GM18517 (cell line): ENCODE results near the gene FAM50B.

Experiments
- ATAC-seq: cut with Tn5 transposase; IDR thresholded peaks from one replicate; pipeline ENCODE4 v1.9.1; 2021; ENCODE audit warnings: mild to moderate bottlenecking, moderate library complexity; ENCODE audit not compliant: unreplicated experiment

The FAM50B gene

GRCh38 chr6:3819161-3820110, 29.7 kb upstream of the FAM50B start:
- no peak for ATAC-seq

DNA sequence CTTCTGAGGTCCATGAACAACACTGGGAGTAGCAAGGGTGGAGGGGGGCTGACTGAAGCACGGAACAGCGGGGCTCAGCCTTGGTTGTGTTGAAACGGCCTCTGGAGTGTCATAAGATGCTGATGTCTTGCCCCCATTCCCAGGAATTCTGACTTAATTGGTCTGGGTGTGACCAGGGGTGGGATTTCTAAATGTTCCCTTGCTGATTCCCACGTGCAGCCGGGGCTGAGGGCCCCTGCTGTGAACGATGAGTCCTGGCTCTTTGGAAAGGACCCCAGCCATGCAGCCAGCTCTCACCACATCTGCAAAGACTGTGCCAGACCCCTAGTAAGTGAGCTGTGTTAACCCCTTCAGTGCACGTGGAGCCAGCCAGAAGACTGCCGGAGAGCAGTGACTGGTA, 28.6 kb upstream of the FAM50B start:
- no peak for ATAC-seq

DNA sequence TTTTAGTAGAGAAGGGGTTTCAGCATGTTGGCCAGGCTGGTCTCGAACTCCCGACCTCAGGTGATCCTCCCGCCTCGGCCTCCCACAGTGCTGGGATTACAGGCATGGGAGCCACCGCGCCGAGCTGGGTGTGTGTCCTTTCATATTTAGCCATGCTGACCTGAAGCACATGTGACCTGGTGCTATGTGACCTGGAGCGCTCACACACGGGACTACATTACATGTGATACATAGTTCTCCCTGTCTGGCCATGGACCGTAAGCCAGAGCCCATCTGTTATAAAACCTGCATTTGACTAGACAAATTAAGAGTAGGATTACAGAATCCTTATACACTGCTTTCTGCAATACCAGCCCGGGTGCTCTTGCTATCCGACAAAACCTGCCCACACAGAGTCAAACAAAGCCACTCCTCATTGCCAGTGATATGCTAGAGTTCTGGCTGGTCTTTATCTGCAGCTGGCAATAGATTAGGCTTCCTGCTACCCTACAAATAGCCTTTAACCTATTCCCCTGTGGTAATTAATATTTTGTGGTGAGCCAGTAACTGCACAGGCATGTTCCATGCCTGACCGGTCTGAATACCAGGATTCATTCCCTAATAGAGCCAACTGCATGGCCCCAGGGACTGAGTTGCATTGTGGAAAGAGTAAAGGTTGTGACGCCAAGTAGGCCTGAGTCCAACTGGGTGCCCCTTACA, 26.3 kb upstream of the FAM50B start:
- ATAC-seq = no peak

- no peak for ATAC-seq
Measured at GRCh38 chr6:3823671-3824070, 25.5 kb upstream of the FAM50B start.

- no peak for ATAC-seq
Measured at GRCh38 chr6:3825331-3825831, 23.8 kb upstream of the FAM50B start.

DNA sequence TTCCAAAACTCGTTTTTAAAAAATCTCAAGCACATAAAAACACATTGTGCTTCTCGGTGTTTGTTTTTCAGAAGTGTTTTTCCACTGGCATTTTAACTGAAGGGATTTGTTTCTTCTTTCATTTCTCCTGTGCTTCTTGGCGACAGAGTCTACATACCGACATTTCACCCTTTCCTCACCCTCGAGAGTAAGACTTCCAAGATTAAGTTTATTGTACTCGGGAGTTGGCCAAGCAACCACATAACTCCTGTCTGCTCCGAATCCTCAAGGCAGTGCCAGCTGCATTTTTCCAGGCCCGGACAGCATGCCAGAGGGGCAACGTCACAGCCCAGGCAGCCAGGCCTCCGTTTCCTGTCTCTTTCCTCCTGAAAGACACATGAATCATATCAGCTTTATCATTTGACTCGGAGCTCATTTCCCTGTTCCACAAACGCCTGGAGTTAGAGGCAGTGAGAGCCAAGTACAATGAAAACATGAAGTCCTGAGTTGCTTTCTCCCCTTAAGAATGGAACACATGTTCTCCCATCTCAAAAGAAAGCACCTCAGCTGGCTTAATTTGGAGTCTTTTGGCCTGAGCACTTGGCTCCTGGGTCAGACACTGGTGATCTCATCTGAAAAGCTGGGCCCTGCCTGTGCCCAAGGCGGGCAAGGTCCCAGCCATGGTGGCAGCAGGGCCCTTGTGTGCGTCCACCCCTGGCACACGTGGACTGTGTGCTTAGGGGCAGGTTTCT, 23.2 kb upstream of the FAM50B start:
- no peak for ATAC-seq

GRCh38 chr6:3829285-3829684, 19.9 kb upstream of the FAM50B start:
- ATAC-seq = no peak

GRCh38 chr6:3830806-3831205, 18.4 kb upstream of the FAM50B start:
- no peak for ATAC-seq

GRCh38 chr6:3831761-3832530, 17.2 kb upstream of the FAM50B start:
- no peak for ATAC-seq

DNA sequence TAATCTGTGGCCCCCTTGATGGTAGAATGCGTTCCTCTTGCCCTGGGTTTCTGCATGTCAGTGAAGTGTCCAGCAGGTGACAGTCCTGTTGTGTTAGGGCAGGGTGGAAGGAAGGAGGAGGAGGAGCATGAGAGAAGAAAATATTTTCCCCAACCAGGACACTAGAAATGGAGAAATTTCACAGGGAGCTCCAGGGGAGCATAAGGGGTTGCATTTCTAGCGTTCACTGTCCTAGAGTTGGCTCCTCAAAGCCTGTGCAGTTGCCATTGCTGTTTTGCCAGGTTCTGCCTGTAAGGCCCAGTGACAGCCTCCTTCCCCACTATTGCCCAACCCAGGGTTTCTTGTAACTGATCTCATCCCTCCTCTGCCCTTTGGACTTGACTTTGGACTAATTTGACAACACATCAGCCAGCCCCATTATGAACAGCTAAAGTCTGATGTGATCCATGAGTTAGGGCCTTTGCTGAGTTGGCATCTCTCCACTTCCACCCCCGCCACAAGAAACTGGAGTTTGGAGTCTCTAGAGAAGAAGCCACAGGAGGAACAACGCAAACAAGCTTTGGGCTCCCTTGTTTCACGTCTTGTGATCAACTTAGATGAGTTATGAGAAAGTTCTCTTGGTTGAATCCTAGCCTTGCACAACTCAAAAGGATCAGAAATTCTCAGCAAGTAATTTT, 14.0 kb upstream of the FAM50B start:
- no peak for ATAC-seq

- no peak for ATAC-seq
Measured at GRCh38 chr6:3835785-3836184, 13.4 kb upstream of the FAM50B start.

GRCh38 chr6:3836566-3836965, 12.6 kb upstream of the FAM50B start:
- ATAC-seq = no peak

DNA sequence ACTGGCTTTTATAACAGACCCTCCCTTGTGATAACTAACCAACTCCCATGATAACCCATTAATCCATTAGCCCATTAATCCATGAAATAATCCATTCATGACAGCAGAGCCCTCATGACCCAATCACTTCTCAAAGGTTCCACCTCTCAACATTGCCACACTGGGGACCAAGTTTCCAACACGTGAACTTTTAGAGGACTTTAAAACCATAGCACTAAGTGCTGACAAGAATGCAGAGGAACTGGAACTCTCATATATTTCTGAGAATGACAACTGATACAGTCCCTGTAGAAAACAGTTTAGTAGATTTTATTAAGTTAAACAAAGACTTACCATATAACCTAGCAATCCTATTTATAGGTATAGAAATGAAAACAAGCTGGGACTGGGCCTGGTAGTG, 11.4 kb upstream of the FAM50B start:
- ATAC-seq = no peak

- ATAC-seq = no peak
Measured at GRCh38 chr6:3838992-3839867, 9.9 kb upstream of the FAM50B start.

GRCh38 chr6:3841066-3841454, 8.1 kb upstream of the FAM50B start:
- no peak for ATAC-seq

- ATAC-seq = no peak
Measured at GRCh38 chr6:3841711-3842565, 7.2 kb upstream of the FAM50B start.

GRCh38 chr6:3843379-3844096, 5.6 kb upstream of the FAM50B start:
- ATAC-seq = no peak

DNA sequence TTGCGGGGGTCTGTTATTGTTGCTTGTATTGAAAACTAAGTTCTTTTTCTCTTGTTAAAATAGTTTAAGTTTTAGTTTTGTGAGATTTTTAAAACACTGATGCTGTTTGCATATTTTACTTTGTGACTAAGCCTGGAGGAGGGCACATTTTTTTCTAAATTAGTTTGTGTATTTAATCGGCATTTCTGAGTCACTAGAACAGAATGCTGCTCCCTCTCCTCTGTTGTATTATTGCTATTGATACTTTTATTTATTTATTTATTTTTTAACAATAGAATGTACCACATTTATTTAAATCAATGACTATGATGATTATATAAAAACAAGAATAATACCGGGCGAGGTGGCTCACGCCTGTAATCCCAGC, 5.1 kb upstream of the FAM50B start:
- ATAC-seq = no peak
